K562 (cell line): ENCODE results near the gene UBE2D2. TPM values are rescaled to one million over a fixed set of nuclear protein-coding genes. Genes with fewer than 3 reads are reported as not detected.
A peak's percentile ranks its signal among the peaks of the same experiment; 100 is the strongest.

Experiments used
- ARID3B ChIP-seq: fragments of 250-450 bp; sonication (Bioruptor Pico); IDR thresholded peaks from 2 replicates; pipeline ENCODE4 v1.4.0; 2020; ENCODE audit warnings: borderline replicate concordance
- CBX3 ChIP-seq, 2 experiments: IDR thresholded peaks; 1 replicate in 1 of 2; 2 replicates in 1 of 2; pipeline ENCODE4 v1.6.1; 2012; ENCODE audit warnings: inconsistent platforms in 2 of 2, low read length in 2 of 2, borderline replicate concordance in 1 of 2, control low read depth in 1 of 2
- CREB1 ChIP-seq, 2 experiments: sonication (generic) in 1 of 2; formaldehyde crosslinking in 1 of 2; IDR thresholded peaks; 2 replicates each; pipeline versions ENCODE4 v1.6.1 to v1.8.0; 2012 to 2022; ENCODE audit warnings: inconsistent platforms in 1 of 2, mild to moderate bottlenecking in 1 of 2, missing genetic modification reagents in 1 of 2, moderate library complexity in 1 of 2
- HES1 ChIP-seq: fragments of 450-650 bp; IDR thresholded peaks from 2 replicates; pipeline ENCODE4 v1.6.1; 2016; ENCODE audit warnings: low read depth, mild to moderate bottlenecking, moderate library complexity
- NCOA2 ChIP-seq, 2 experiments: fragments of 450-650 bp; IDR thresholded peaks; 2 replicates each; pipeline ENCODE4 v1.6.1; 2018; ENCODE audit warnings: mild to moderate bottlenecking in 2 of 2, moderate library complexity in 1 of 2; ENCODE audit not compliant: partially characterized antibody in 2 of 2
- RBM22 ChIP-seq: fragments of 200-400 bp; formaldehyde crosslinking; IDR thresholded peaks from 2 replicates; pipeline ENCODE4 v1.6.1; 2018; ENCODE audit warnings: low read length, low read depth; ENCODE audit not compliant: poor library complexity, severe bottlenecking
- RBM34 ChIP-seq: fragments of 200-400 bp; formaldehyde crosslinking; IDR thresholded peaks from 2 replicates; pipeline ENCODE4 v1.6.1; 2018; ENCODE audit warnings: low read length, borderline replicate concordance; ENCODE audit not compliant: insufficient read depth
- U2AF2 ChIP-seq: fragments of 200-400 bp; formaldehyde crosslinking; optimal IDR thresholded peaks from 2 replicates; pipeline ENCODE3; 2017; ENCODE audit warnings: low read depth, mild to moderate bottlenecking, low read length
- ZBTB33 ChIP-seq: sonication (generic); formaldehyde crosslinking; IDR thresholded peaks from 2 replicates; pipeline ENCODE4 v1.8.1; 2023; ENCODE audit warnings: mild to moderate bottlenecking, missing genetic modification reagents
- ZNF143 ChIP-seq: sonication (generic); formaldehyde crosslinking; IDR thresholded peaks from 2 replicates; pipeline ENCODE4 v1.9.0; 2022; ENCODE audit warnings: mild to moderate bottlenecking, missing genetic modification reagents
- polyA plus RNA-seq, 8 experiments: library from polyadenylated mRNA; depleted of rRNA in 4 of 8; stranded (reverse) in 5 of 8; unstranded in 3 of 8; fragments of >200 nt; fragmentation: Nextera tagmentation in 2 of 8; fragmentation: Illumina TruSeq in 1 of 8; extraction: Ambion mirVana in 2 of 8; extraction: Trizol in 1 of 8; gene quantifications; 2 replicates each; pipeline versions ENCODE4 v1.2.1 to v1.2.3, GENCODE V29; 2011 to 2014; ENCODE audit warnings: inconsistent platforms in 1 of 8, missing spikeins in 1 of 8
- total RNA-seq, 7 experiments: library from RNA; depleted of rRNA in 6 of 7; stranded (reverse); fragments of >200 nt in 6 of 7; fragmentation: Illumina TruSeq in 2 of 7; extraction: Trizol in 2 of 7; gene quantifications; 2 replicates each; pipeline versions ENCODE4 v1.2.1 to v1.2.3, GENCODE V29; 2011 to 2021; ENCODE audit warnings: low replicate concordance in 1 of 7
- TF ChIP-seq, protein P1 (sequence below): fragments of 150-350 bp; IDR thresholded peaks from 2 replicates; pipeline ENCODE4 v1.6.1; 2014; ENCODE audit warnings: low read depth, mild to moderate bottlenecking, low read length, borderline replicate concordance
- TF ChIP-seq, protein P2 (sequence below), 2 experiments: fragments of 450-650 bp in 1 of 2; sonication (generic) in 1 of 2; formaldehyde crosslinking in 1 of 2; IDR thresholded peaks in 1 of 2; conservative IDR thresholded peaks in 1 of 2; 2 replicates each; pipeline versions ENCODE4 v1.6.1 to v1.8.1; 2016 to 2023; ENCODE audit warnings: mild to moderate bottlenecking in 2 of 2, moderate library complexity in 2 of 2, inconsistent platforms in 1 of 2, missing genetic modification reagents in 1 of 2

UBE2D2 gene
- total and polyA plus RNA-seq, 9 of the 15 experiments (the other 6 are each of a cell fraction or from before 2014, with no cell fraction given): 53.6 to 198 (median 122) TPM

DNA sequence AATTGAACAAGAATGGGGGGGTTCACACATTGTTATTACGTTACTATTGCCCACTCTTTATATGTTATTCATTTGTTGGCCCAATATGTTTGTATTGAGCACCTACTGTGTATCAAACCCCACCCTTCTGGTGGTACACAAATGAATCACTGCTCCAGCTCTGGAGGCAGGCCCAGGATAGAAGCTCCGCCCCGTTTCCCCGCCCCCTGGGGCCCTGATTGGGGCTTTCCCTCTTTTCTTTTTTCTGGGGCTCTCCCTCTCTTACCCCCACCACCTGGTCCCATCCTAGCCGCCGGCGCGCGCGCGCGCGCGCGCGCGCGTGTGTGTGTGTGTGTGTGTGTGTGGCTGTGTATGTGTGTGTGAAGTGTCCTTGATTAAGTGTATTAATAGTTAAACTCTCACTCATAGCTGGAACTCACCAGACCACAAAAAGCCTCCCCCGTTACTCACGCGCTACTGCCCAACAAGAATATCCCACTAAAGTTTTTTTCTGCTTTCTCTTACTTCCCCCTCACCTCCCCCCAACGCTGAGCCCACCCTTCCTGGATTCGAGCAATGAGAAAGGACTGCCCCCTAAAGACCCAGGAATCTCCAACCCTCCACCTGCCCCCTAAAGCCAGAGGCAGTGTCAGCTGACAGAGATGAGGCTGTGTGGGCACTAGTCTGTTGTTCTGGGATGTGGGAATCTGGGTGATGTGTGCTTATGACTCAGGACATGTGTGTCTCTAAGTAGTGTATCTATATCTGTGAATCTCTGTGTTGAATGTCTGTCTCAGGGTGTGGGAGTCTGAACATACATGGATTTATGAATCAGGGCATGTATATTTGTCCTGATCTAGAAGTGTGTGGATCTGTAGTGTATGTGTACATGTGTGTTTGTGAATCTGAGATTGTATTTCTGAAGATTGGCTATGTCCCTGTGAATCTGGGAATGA, 91.0 kb downstream of the UBE2D2 start (continued):
- no peak for TF ChIP-seq ZBTB33 (CRISPR knock-in tag)
- TF ChIP-seq ARID3B (CRISPR knock-in tag): no peak
- no peak for TF ChIP-seq CBX3 (IDR thresholded peaks at IDR 0.05; ENCODE audit: borderline replicate concordance in 1 of 2, low read length in 2 of 2)
- TF ChIP-seq, protein P1, sequence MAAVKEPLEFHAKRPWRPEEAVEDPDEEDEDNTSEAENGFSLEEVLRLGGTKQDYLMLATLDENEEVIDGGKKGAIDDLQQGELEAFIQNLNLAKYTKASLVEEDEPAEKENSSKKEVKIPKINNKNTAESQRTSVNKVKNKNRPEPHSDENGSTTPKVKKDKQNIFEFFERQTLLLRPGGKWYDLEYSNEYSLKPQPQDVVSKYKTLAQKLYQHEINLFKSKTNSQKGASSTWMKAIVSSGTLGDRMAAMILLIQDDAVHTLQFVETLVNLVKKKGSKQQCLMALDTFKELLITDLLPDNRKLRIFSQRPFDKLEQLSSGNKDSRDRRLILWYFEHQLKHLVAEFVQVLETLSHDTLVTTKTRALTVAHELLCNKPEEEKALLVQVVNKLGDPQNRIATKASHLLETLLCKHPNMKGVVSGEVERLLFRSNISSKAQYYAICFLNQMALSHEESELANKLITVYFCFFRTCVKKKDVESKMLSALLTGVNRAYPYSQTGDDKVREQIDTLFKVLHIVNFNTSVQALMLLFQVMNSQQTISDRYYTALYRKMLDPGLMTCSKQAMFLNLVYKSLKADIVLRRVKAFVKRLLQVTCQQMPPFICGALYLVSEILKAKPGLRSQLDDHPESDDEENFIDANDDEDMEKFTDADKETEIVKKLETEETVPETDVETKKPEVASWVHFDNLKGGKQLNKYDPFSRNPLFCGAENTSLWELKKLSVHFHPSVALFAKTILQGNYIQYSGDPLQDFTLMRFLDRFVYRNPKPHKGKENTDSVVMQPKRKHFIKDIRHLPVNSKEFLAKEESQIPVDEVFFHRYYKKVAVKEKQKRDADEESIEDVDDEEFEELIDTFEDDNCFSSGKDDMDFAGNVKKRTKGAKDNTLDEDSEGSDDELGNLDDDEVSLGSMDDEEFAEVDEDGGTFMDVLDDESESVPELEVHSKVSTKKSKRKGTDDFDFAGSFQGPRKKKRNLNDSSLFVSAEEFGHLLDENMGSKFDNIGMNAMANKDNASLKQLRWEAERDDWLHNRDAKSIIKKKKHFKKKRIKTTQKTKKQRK: no peak
- no peak for TF ChIP-seq NCOA2 (IDR thresholded peaks at IDR 0.05; ENCODE audit: partially characterized antibody in 2 of 2)
- TF ChIP-seq ZNF143: no peak
- TF ChIP-seq U2AF2: no peak
- no peak for TF ChIP-seq RBM22
- TF ChIP-seq CREB1 (IDR thresholded peaks at IDR 0.05): no peak
- TF ChIP-seq CREB1 (CRISPR knock-in tag; IDR thresholded peaks at IDR 0.05): no peak
- TF ChIP-seq RBM34: no peak
- TF ChIP-seq HES1: no peak
- TF ChIP-seq, protein P2, sequence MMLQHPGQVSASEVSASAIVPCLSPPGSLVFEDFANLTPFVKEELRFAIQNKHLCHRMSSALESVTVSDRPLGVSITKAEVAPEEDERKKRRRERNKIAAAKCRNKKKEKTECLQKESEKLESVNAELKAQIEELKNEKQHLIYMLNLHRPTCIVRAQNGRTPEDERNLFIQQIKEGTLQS (IDR thresholded peaks at IDR 0.05): peak; percentile 34
- TF ChIP-seq, protein P2 (CRISPR knock-in tag; conservative IDR thresholded peaks at IDR 0.05): no peak
